Gastrocnemius medialis (tissue), 4 donors: Measurements from ENCODE around the gene SPATA2. TPM values are rescaled to one million over a fixed set of nuclear protein-coding genes. Genes with fewer than 3 reads are reported as not detected.

Experiments
- ATAC-seq, 2 donors: fragments of 150-250 bp; one replicate each; pipeline ENCODE4 v1.9.1; 2016
- DNase-seq, 2 donors: peaks; one replicate each; pipeline ENCODE4 v3.0.0-alpha.2; 2019
- H3K27ac ChIP-seq, 4 donors: fragments of 200-600 bp; sonication (generic); 1 replicate in 1 of 4; 2 replicates in 3 of 4; pipeline ENCODE4 v1.5.1; 2016 to 2018; ENCODE audit warnings: mild to moderate bottlenecking in 2 of 4, moderate library complexity in 1 of 4
- H3K27me3 ChIP-seq, 3 donors: fragments of 200-600 bp; sonication (generic) in 2 of 3; 1 replicate in 1 of 3; 2 replicates in 2 of 3; pipeline versions ENCODE4 v1.5.1 to v1.6.0; 2016 to 2019; ENCODE audit warnings: mild to moderate bottlenecking in 1 of 3, moderate library complexity in 1 of 3
- H3K36me3 ChIP-seq, 2 donors: fragments of 200-600 bp; sonication (generic) in 1 of 2; one replicate each; pipeline ENCODE4 v1.5.1; 2017 to 2018
- H3K4me1 ChIP-seq, 2 donors: fragments of 200-600 bp; sonication (generic) in 1 of 2; one replicate each; pipeline ENCODE4 v1.5.1; 2016 to 2017; ENCODE audit warnings: mild to moderate bottlenecking in 2 of 2
- H3K4me3 ChIP-seq, 4 donors: fragments of 200-600 bp; sonication (generic) in 3 of 4; 1 replicate in 1 of 4; 2 replicates in 3 of 4; pipeline ENCODE4 v1.5.1; 2016 to 2019; ENCODE audit warnings: mild to moderate bottlenecking in 2 of 4
- H3K9me3 ChIP-seq, 3 donors: fragments of 200-600 bp; sonication (generic) in 2 of 3; 1 replicate in 1 of 3; 2 replicates in 2 of 3; pipeline ENCODE4 v1.5.1; 2016 to 2019
- CTCF ChIP-seq, 5 experiments: fragments of 450-650 bp in 3 of 5; fragments of 200-600 bp in 2 of 5; sonication (generic) in 2 of 5; IDR thresholded peaks in 4 of 5; conservative IDR thresholded peaks in 1 of 5; 1 replicate in 4 of 5; 2 replicates in 1 of 5; pipeline ENCODE4 v1.5.1; 2016 to 2019; ENCODE audit warnings: antibody characterized with exemption in 5 of 5, mild to moderate bottlenecking in 3 of 5, moderate library complexity in 3 of 5
- POLR2A ChIP-seq, 2 donors: fragments of 450-650 bp; IDR thresholded peaks; one replicate each; pipeline ENCODE4 v1.6.1; 2017; ENCODE audit warnings: antibody characterized with exemption in 2 of 2, mild to moderate bottlenecking in 2 of 2, moderate library complexity in 2 of 2
- in situ Hi-C, 4 donors: fragments of 200-750 bp; cut with MboI; loops; one replicate each; pipeline versions ENCODE4 v1.15.0 to v1.8.0; 2017; ENCODE audit warnings: low sequenced_read_pairs in 4 of 4
- intact Hi-C: fragments of 100-400 bp; cut with DNase I; formaldehyde crosslinking; loops from one replicate; pipeline ENCODE4 v1.15.1; 2023; ENCODE audit warnings: low total_unique reads
- total RNA-seq, 4 donors: library from RNA; depleted of rRNA; stranded (reverse); fragments of >200 nt; gene quantifications; one replicate each; pipeline versions ENCODE4 v1.1.0 to v1.2.3, GENCODE V29; 2016

SPATA2 gene
- total RNA-seq, 4 donors from 2014 or later = 7.7 to 10.7 (median 9.7) TPM

- DNase-seq (no peak), ATAC-seq (no peak)
- TF ChIP-seq CTCF (IDR thresholded peaks at IDR 0.05 in 4 of 5, conservative IDR thresholded peaks at IDR 0.05 in 1 of 5) = no peak
- no peak for TF ChIP-seq POLR2A (IDR thresholded peaks at IDR 0.05)
- in situ Hi-C loops = loop anchor here in 1 of 4 donors (25.0 kb wide), 1 partner anchor 520 kb away; no protein-coding TSS in a partner anchor
- H3K27me3 ChIP-seq = no peaks in the 10 kb centered on the region
- intact Hi-C loops = no loop called here
- H3K4me3 ChIP-seq = no peak overlapping the region
- no peaks in the 10 kb centered on the region for H3K9me3 ChIP-seq
- H3K4me1 ChIP-seq = peaks cover 11 to 24% of the 10 kb centered on the region in 2 donors
- peaks cover 0 to 37% of the 10 kb centered on the region in 2 donors for H3K36me3 ChIP-seq
- no peak overlapping the region for H3K27ac ChIP-seq
Measured at GRCh38 chr20:49856904-49857303, 58.4 kb downstream of the SPATA2 start.

GRCh38 chr20:49854190-49854875 lies 61.0 kb downstream of the SPATA2 start:
- no peak for DNase-seq
- intact Hi-C loops = no loop called here
- peaks cover 28 to 41% of the 10 kb centered on the region in 2 donors for H3K4me1 ChIP-seq
- no peaks in the 10 kb centered on the region for H3K9me3 ChIP-seq
- no peaks in the 10 kb centered on the region for H3K27me3 ChIP-seq
- no peak overlapping the region for H3K27ac ChIP-seq
- in situ Hi-C loops = loop anchor here in 1 of 4 donors (25.0 kb wide), 1 partner anchor 517 kb away; no protein-coding TSS in a partner anchor
- no peak for ATAC-seq
- H3K36me3 ChIP-seq = peaks cover 0 to 38% of the 10 kb centered on the region in 2 donors
- no peak overlapping the region for H3K4me3 ChIP-seq
- TF ChIP-seq CTCF (IDR thresholded peaks at IDR 0.05 in 4 of 5, conservative IDR thresholded peaks at IDR 0.05 in 1 of 5) (no peak), POLR2A (IDR thresholded peaks at IDR 0.05) (no peak)

- Histone ChIP-seq H3K36me3 (peaks cover 0 to 40% of the 10 kb centered on the region in 2 donors), H3K4me1 (peaks cover 28 to 41% of the 10 kb centered on the region in 2 donors), H3K27ac (peak overlapping the region in 2 of 4 donors; percentile 63 to 76), H3K9me3 (no peaks in the 10 kb centered on the region), H3K4me3 (no peak overlapping the region), H3K27me3 (no peaks in the 10 kb centered on the region)
- intact Hi-C loops (no loop called here), in situ Hi-C loops (loop anchor here in 1 of 4 donors (25.0 kb wide), 1 partner anchor 516 kb away; no protein-coding TSS in a partner anchor)
- peak in 1 of 2 donors; percentile 47 for DNase-seq
- peak; percentile 39 to 41 for ATAC-seq
- TF ChIP-seq CTCF (IDR thresholded peaks at IDR 0.05 in 4 of 5, conservative IDR thresholded peaks at IDR 0.05 in 1 of 5) (no peak), POLR2A (IDR thresholded peaks at IDR 0.05) (no peak)
Measured at GRCh38 chr20:49853640-49854039, 61.7 kb downstream of the SPATA2 start.

Other genes starting within 250 kb of the SPATA2 start
- gene B4GALT5, start 201.7 kb downstream of the SPATA2 start, total RNA-seq = 10 to 100 TPM; 27.6 to 75.2 (median 56.4) TPM
- 10 to 100 TPM; 12.4 to 20.4 (median 15.1) TPM for gene SLC9A8, start 102.7 kb downstream of the SPATA2 start, total RNA-seq
- 100 to 1,000 TPM; 133 to 216 (median 172) TPM for gene RNF114, start 20.9 kb upstream of the SPATA2 start, total RNA-seq
- gene SNAI1, start 67.5 kb upstream of the SPATA2 start, total RNA-seq = 1 to 10 TPM in 3 of 4 donors, under 1 TPM in 1; 0.61 to 3.5 (median 1.3) TPM
- 10 to 100 TPM; 37.6 to 58.5 (median 46.9) TPM for gene UBE2V1, start 197.6 kb upstream of the SPATA2 start, total RNA-seq
- 10 to 100 TPM; 33.2 to 77.9 (median 38.2) TPM for gene PEDS1, start 238.2 kb upstream of the SPATA2 start, total RNA-seq